Activated CD4-positive, alpha-beta T cell treated with anti-CD3 and anti-CD28 coated beads for 48 hours (primary cell): ENCODE measurements around the gene CPLX4.

Source experiments
- DNase-seq: peaks from one replicate; pipeline ENCODE4 v3.0.0-alpha.2; 2020

The CPLX4 gene, protein sequence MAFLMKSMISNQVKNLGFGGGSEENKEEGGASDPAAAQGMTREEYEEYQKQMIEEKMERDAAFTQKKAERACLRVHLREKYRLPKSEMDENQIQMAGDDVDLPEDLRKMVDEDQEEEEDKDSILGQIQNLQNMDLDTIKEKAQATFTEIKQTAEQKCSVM

DNA sequence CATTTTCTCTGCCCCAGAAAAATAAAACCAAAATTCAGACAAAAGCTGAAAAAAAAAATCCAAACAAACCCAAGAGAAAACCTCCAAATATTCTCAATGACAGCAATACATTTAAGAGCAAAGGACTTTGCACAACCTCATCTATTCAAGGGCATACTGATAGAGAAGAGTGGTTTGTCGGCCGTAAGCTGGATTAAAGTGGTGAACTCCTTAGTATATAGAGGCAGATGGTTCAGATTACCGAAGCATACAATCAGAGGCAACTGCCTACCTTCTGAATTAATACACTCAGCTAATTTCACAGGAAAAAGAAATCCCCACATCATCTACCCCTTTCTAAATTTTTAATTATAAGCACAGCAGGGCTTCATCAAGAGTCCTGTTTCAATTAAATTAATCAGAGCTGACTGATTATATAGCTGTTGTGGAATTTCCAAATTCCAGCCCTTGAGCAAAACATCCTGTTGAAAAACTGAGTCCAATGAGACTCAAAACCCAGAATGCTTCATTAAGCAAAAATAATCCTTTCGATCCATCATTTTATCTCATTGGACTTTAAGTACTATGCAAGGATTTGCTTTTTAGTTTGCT, at the start of gene CPLX4:
CPLX4 (minus strand) TSS at position 190 of the 591 bp plus-strand sequence; CDS start at position 3, 187 bp downstream.
- no peak for DNase-seq

DNA sequence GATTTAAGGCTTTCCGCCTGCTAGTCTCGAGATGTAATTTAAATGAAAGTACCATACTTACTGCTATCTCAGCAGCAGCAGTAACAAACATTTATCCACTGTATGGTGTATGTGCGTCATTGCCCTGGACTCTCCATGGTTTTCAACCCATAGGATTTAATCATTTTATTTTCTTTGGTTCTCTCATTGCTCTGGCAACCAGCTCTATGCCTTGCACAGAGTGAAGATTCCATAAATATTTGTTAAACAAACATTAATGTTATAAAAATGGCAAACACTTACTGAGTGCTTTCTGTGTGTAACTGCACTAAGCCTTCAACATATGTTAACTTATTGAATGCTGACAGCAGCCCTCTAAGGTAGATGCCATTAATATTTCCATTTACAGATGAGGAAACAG, 41.9 kb upstream of the CPLX4 start:
- no peak for DNase-seq

- no peak for DNase-seq
Measured at GRCh38 chr18:59359576-59359952, 41.1 kb upstream of the CPLX4 start.

GRCh38 chr18:59358712-59359575, 40.5 kb upstream of the CPLX4 start, which contains the start of gene LMAN1:
Gene LMAN1, minus strand, starts transcription at chr18:59359265. Its CDS starts 21 bp downstream, at chr18:59359244.
- peak; percentile 96 for DNase-seq

GRCh38 chr18:59358414-59358711, 39.9 kb upstream of the CPLX4 start:
- no peak for DNase-seq

DNA sequence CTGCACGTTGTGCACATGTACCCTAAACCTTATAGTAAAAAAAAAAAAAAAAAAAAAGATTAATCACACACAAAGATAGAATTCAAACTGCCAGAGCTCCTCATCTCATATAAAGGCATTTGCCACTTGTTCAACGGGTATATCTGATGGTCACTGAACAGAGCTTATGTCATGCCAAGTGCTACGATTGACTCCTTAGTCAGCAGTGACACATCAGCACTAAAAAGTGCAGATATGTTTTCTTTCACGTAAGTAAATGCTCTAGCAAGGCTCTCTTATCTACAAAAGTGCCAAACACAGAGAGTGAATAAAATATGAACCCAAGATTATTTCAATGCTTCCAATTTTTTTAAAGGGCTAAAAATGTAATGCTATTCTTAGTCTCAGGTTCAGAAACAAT, 39.5 kb upstream of the CPLX4 start:
- no peak for DNase-seq

DNA sequence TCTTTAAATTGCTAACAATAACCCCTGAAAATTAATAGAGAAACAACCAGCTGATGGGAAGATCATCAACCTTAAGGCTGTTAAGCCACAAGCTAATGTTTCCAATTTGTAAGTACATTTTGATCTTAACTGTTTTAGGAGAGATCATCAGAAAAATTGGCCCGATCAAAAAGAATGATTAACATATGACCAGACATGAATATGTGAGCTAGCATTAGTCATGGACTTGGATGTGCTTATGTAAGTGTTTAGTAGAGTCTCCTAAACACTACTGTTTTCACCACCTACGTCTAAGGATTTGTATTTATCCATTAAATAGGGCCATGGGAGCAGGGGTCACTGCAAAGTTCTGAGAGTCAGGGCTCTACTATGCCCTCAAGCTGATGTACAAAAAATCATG, 36.3 kb upstream of the CPLX4 start:
- no peak for DNase-seq

GRCh38 chr18:59353079-59353680, 34.7 kb upstream of the CPLX4 start:
- DNase-seq, result no peak

- DNase-seq, result no peak
Measured at GRCh38 chr18:59352250-59352855, 33.9 kb upstream of the CPLX4 start.

DNA sequence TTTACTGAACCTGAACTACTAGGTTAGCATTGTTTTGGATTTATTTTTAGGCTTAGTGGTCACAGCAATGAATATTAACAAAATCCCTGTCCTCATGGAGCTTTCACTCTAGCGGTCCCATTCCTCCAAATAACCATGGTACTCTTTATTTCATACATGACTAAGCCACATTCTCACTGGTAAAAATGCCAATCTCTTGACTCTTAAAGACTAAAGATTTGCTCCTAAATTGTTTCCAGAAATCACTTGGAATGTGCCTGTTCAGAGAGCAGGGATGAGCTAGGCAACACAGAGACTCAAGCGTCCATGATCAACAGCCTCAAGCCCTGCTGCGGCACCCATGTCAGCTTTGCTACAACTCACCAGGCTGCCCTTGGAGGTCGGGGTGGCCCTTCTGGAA, 27.1 kb upstream of the CPLX4 start:
- DNase-seq, result no peak

DNA sequence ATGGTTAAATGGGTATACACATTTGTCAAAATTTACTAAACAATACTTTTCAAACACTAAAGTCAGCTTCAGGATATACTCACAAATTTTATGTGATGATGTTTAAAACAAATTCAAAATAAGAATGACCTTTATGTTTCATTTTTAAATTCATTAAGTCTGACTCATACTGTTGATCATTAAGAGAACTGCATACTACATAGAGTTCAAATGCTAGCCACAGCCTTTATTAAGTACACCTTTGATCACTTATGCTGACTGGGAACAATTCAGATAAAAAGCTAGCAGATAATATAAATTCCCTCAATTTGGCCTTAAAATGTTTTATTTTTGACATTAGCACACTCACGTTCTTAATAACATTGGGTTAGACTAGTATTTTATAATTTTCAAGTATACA, 26.5 kb upstream of the CPLX4 start:
- DNase-seq, result no peak

GRCh38 chr18:59343926-59344325, 25.5 kb upstream of the CPLX4 start:
- DNase-seq, result no peak

DNA sequence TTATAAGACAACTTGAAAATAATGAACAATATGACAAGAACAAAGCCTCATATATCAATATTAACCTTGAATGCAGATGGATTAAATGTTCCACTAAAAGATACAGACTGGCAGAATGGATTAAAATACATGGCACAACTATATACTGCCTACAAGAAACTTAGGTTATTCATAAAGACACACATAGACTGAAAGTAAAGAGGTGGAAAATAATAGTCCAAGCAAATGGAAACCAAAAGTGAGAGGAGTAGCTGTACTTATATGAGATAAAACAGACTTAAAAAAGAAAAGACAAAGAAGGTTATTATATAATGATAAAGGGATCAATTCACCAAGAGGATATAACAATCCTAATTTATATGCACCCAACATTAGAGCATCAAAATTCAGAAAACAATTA, 22.4 kb upstream of the CPLX4 start:
- no peak for DNase-seq

- no peak for DNase-seq
Measured at GRCh38 chr18:59340312-59340711, 21.9 kb upstream of the CPLX4 start.

GRCh38 chr18:59332986-59333385, 14.5 kb upstream of the CPLX4 start:
- DNase-seq, result no peak

GRCh38 chr18:59328683-59329082, 10.2 kb upstream of the CPLX4 start:
- no peak for DNase-seq

GRCh38 chr18:59325965-59326364, 7.5 kb upstream of the CPLX4 start:
- DNase-seq, result no peak

GRCh38 chr18:59324623-59324971, 6.1 kb upstream of the CPLX4 start:
- DNase-seq, result no peak

GRCh38 chr18:59323931-59324622, 5.6 kb upstream of the CPLX4 start:
- no peak for DNase-seq

DNA sequence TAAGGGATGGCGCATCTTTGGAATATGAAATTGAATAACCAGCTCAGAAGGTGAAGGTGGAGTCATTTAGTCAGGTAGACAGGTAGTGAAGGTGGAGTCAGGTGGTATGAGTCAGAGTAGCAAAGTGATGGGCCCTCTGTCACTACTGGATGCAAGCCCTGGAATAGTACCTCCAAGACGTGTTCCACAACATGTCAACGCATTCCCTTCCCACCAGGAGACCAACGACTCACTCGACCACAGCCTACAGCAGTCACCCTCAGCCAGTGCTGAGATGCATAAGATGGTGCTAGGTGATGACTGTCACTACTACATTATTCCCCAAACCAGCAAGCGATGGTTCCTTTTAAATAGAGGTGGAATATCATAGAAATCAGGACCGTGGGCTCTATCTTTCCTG, 6.8 kb downstream of the CPLX4 start:
- no peak for DNase-seq

DNA sequence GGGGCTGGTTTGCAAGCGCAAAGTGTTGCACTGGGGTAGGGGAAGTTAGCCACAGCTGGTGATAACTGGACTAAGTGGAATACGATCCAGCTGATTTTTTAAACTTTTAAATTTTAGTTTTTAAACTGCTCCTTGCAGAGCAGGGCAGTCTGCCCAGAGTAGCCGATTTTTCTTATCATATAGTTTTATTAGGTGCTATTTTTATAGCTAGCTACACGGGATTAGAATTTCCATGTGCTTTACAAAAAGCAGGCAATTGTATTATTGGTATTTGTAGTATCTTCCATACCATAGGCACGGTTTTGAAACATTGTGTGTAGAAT, 9.6 kb downstream of the CPLX4 start:
- DNase-seq, result no peak

- peak; percentile 76 for DNase-seq
Measured at GRCh38 chr18:59308248-59308937, 10.1 kb downstream of the CPLX4 start.

GRCh38 chr18:59306640-59307039, 11.8 kb downstream of the CPLX4 start:
- DNase-seq, result no peak
